Subcutaneous adipose tissue (tissue), 4 donors: Measurements from ENCODE around the gene RHEB. TPM values are rescaled to one million over a fixed set of nuclear protein-coding genes. Genes with fewer than 3 reads are reported as not detected.

Source experiments
- total RNA-seq, 4 donors: library from RNA; depleted of rRNA; stranded (reverse); fragments of >200 nt; gene quantifications; one replicate each; pipeline ENCODE4 v1.1.0, GENCODE V29; 2016
- TF ChIP-seq, protein P1 (sequence below): fragments of 450-650 bp; IDR thresholded peaks from one replicate; pipeline ENCODE4 v1.5.1; 2016; ENCODE audit warnings: low read depth, mild to moderate bottlenecking, control low read depth, antibody characterized with exemption, moderate library complexity

The RHEB gene, protein sequence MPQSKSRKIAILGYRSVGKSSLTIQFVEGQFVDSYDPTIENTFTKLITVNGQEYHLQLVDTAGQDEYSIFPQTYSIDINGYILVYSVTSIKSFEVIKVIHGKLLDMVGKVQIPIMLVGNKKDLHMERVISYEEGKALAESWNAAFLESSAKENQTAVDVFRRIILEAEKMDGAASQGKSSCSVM
- total RNA-seq, result 100 to 1,000 TPM in 3 of 4 donors, 10 to 100 TPM in 1; 98.1 to 132 (median 106) TPM

DNA sequence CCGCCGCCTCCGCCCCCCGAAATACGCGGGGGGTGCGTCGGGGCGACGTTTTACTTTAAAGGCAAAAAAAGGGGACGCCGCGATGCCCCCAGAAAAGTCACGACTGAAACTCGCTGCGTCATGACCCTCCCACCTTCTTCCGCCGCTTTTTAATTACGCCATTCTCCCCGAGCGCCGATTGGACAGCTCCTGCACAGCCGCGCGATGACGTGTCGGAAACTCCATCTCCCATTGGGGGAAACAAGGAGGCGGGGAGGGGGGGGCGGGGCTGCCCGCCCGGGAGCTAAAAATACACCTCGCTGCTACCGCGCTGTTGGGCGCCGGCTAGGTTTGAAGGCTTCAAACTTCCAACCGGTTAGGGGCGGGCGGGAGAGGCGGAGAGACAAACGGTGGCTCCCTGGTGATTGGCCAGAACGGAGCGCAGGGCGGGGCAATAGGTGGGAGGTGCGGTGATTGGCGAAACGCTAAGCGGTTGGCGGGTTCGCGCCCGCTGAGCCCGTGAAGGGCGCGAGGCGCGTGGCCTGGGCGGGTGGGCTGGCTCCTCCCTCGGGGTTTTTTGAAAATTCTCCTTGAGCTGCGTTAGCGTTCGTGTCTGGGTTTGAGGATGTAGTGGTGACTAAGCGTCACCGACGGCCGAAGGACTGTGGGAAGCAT, at the start of gene RHEB:
TSS of gene RHEB (minus strand) at position 131 of the 654 bp plus-strand sequence. CDS start 384 bp downstream, outside the sequence.
- TF ChIP-seq, protein P1, sequence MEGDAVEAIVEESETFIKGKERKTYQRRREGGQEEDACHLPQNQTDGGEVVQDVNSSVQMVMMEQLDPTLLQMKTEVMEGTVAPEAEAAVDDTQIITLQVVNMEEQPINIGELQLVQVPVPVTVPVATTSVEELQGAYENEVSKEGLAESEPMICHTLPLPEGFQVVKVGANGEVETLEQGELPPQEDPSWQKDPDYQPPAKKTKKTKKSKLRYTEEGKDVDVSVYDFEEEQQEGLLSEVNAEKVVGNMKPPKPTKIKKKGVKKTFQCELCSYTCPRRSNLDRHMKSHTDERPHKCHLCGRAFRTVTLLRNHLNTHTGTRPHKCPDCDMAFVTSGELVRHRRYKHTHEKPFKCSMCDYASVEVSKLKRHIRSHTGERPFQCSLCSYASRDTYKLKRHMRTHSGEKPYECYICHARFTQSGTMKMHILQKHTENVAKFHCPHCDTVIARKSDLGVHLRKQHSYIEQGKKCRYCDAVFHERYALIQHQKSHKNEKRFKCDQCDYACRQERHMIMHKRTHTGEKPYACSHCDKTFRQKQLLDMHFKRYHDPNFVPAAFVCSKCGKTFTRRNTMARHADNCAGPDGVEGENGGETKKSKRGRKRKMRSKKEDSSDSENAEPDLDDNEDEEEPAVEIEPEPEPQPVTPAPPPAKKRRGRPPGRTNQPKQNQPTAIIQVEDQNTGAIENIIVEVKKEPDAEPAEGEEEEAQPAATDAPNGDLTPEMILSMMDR, result no peak

DNA sequence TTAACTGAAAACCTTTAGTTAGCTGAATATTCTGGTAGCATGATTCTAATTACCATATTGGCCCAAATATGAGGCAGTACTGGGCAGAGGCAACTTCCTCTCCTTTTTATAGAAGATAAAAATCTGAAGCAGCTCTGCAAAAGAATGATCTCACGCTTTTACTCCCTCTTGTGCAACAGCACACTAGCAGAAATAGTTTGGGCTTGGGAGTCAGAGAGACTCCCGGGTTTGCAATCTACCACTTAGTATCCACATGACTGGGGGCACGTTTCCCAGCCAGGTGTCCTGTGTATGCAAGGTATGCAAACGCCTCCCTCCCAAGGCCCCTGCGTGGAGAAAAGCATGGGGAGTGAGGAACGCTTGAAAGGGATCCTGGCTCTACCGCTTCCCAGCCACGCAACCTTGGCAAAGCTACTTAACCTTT, 47.2 kb upstream of the RHEB start:
- TF ChIP-seq, protein P1, result no peak

DNA sequence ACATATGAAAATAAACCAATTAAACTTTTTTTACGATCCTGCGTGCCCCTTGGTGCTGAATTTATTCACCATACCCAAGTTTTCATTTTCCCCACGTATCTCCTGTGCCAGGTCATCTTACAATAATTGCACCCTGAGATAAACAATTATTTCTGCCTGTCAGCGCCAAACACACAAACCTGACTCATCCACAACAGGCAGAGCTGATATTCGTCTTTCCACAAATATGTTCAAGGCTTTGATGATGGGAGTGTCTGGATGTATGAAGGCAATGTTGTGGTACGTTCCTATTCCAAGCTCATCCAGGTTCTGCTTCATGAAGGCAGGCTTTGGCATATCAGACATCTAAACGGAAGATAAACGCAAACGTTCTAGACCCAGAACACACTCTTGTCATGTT, 45.8 kb upstream of the RHEB start:
- TF ChIP-seq, protein P1, result no peak

DNA sequence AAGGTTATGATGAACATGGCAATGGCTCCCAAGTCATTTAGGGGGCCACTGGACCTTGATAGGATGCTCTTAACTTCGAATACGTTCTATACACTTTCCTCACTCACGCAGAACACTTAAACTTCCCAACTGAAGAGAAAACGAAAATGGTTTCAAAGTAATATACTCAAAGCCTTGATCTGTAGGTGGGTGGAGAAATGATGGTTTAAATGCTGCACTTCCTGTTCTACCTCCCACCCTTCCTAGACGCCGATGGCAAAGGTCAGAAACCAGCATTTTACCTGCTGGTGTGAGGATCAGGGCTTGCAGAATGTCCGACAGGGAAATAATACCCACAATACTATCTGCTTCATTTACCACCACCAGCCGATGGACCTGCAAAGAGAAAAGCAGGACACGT, 40.5 kb upstream of the RHEB start:
- TF ChIP-seq, protein P1, result no peak

DNA sequence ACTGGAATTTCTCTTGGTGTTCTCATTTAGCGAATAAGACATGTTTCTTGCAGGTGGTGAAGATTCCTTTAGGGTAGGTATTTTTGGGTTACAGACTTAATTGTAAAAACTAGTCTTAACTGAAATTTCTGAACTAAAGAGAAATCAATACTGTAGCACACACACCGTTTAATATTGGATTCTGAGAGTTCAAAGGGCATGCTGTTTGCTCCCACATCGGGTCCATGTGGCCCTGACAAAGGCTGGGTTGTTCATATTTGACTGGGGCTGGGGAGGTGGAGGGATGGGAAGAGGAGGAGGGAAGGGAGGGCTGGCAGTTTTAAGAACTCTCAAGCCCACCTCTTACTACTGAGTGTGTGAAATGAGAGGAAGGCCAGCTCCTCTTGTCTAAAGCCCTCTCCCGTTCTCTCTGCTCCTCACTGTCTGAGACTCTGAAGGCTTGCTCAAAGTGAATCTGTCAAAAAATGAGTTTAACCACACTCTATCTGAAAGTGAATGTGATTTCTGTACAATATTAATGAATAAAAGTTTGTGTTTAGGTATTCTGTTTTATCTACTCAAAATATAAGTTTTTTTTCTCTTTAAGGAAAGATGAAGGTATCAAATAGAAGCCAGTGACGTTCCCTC, 40.0 kb upstream of the RHEB start:
- TF ChIP-seq, protein P1, result no peak

DNA sequence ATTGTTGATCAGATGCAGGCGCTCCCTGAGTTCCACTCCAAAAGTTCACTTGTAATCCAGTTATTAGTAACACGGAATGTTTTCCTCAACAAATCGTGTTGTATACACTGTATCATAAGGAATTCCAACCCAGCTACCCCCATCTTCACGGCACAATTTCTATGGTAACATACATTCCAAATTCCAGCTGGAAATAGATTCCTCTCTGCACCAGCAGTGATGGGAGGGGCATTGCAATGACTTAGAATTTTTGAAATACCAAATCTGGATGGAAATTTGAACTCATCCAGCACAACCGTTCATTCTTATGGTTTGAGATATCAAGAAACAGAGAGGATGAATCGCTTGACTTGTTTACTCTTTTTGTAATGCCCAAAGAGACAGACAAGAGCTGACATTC, 38.9 kb upstream of the RHEB start:
- TF ChIP-seq, protein P1, result no peak

DNA sequence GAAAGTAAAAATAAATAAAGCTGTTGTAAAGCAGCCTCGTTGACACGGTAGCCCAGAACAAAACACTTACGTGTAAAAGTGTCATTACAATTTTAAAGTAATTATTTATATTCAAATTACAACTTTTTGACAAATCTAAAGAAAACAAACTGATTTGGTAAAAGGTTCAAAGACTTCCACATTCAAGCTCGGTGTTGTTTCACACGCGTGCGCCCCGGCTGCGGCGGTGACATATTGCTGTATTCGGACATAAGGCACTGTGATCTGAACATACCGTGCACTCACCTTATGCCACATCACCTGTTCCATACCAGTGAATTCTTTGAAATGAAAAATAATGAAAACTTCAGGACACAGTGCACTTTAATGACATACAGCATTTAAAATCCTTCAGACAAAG, 36.9 kb upstream of the RHEB start:
- TF ChIP-seq, protein P1, result no peak
